ENCODE data around the gene ELMOD2.

Gene ELMOD2

GRCh38 chr4:140579278-140579677 is 55.3 kb downstream of the ELMOD2 start:
- TF ChIP-seq CTCF (IDR thresholded peaks at IDR 0.05; ENCODE audit: low read depth, low read length, missing control alignments) = no peak
- no peak overlapping the region for H3K4me3 ChIP-seq (ENCODE audit: low read depth, low read length)
- no peak for DNase-seq (ENCODE audit: low read depth)

- no peak for TF ChIP-seq CTCF (IDR thresholded peaks at IDR 0.05; ENCODE audit: low read depth, low read length, missing control alignments)
- no peak for DNase-seq (ENCODE audit: low read depth)
- no peak overlapping the region for H3K4me3 ChIP-seq (ENCODE audit: low read depth, low read length)
Observed at GRCh38 chr4:140581078-140581477, 57.1 kb downstream of the ELMOD2 start.

GRCh38 chr4:140584439-140584838 is 60.5 kb downstream of the ELMOD2 start:
- DNase-seq (ENCODE audit: low read depth) = no peak
- TF ChIP-seq CTCF (IDR thresholded peaks at IDR 0.05; ENCODE audit: low read depth, low read length, missing control alignments) = no peak
- no peak overlapping the region for H3K4me3 ChIP-seq (ENCODE audit: low read depth, low read length)

- TF ChIP-seq CTCF (IDR thresholded peaks at IDR 0.05; ENCODE audit: low read depth, low read length, missing control alignments) = peak; percentile 62
- no peak overlapping the region for H3K4me3 ChIP-seq (ENCODE audit: low read depth, low read length)
- DNase-seq (ENCODE audit: low read depth) = peak; percentile 8
Observed at GRCh38 chr4:140595065-140595464, 71.1 kb downstream of the ELMOD2 start.

- no peak for TF ChIP-seq CTCF (IDR thresholded peaks at IDR 0.05; ENCODE audit: low read depth, low read length, missing control alignments)
- DNase-seq (ENCODE audit: low read depth) = no peak
- no peak overlapping the region for H3K4me3 ChIP-seq (ENCODE audit: low read depth, low read length)
Observed at GRCh38 chr4:140600408-140600807, 76.4 kb downstream of the ELMOD2 start.

GRCh38 chr4:140602714-140603113 is 78.7 kb downstream of the ELMOD2 start:
- TF ChIP-seq CTCF (IDR thresholded peaks at IDR 0.05; ENCODE audit: low read depth, low read length, missing control alignments) = no peak
- H3K4me3 ChIP-seq (ENCODE audit: low read depth, low read length) = no peak overlapping the region
- DNase-seq (ENCODE audit: low read depth) = no peak

- no peak for TF ChIP-seq CTCF (IDR thresholded peaks at IDR 0.05; ENCODE audit: low read depth, low read length, missing control alignments)
- no peak overlapping the region for H3K4me3 ChIP-seq (ENCODE audit: low read depth, low read length)
- no peak for DNase-seq (ENCODE audit: low read depth)
Observed at GRCh38 chr4:140603286-140603685, 79.3 kb downstream of the ELMOD2 start.

All from GM12864 (cell line).